HuH-7 (cell line): Measurements from ENCODE around the gene AIFM3.

Experiments
- DNase-seq: peaks from one replicate; pipeline ENCODE4 v3.0.0; 2011; ENCODE audit warnings: low spot score

The AIFM3 gene

DNA sequence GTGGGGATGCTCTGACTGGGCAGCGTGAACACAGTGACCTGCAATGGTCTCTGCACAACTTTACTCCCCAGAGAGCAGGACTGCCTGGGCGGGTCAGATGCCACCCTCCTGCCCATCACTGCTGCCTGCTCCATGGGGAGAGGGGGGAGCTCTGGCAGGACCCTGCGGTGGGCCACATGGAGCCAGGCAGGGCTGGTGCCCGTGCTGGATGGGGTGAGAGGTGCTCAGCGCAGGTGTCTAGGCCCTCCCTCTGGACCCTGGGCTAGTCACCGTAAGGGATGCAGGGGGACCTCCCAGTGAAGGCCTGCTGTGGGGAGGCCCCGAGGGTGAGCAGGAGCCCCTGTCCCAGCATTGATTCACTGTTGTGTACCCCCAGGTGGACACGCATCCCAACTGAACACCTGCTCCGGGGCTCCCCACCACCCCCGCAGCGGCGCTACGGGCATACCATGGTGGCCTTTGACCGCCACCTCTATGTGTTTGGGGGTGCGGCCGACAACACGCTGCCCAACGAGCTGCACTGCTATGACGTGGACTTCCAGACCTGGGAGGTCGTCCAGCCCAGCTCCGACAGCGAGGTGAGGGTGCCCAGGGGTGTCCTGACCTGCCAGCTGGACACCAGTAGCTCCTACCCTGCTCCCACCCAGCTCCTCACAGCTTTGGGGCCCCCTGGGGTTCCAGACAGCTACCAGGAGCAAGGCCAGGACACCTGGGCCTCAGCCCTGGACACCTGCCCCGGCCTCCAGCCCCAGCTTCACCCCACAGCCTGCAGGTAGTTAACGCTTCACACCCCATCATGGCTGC, 24.4 kb downstream of the AIFM3 start:
- no peak for DNase-seq

DNA sequence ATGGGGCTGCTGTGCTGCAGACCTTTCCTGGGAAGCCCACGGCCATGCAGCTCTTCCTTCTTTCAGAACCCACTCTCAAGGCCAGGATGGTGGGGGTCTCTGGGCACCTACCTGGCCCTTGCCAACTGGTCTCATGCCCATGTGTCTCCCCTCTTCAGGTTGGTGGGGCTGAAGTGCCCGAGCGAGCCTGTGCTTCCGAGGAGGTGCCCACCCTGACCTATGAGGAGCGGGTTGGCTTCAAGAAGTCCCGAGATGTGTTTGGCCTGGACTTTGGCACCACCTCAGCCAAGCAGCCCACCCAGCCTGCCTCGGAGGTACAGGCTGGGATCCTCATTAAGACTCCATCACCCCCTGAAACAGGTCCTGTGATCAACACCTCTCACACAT, 25.0 kb downstream of the AIFM3 start:
- DNase-seq: no peak

GRCh38 chr22:20992456-20993303, 25.6 kb downstream of the AIFM3 start:
- DNase-seq: no peak

DNA sequence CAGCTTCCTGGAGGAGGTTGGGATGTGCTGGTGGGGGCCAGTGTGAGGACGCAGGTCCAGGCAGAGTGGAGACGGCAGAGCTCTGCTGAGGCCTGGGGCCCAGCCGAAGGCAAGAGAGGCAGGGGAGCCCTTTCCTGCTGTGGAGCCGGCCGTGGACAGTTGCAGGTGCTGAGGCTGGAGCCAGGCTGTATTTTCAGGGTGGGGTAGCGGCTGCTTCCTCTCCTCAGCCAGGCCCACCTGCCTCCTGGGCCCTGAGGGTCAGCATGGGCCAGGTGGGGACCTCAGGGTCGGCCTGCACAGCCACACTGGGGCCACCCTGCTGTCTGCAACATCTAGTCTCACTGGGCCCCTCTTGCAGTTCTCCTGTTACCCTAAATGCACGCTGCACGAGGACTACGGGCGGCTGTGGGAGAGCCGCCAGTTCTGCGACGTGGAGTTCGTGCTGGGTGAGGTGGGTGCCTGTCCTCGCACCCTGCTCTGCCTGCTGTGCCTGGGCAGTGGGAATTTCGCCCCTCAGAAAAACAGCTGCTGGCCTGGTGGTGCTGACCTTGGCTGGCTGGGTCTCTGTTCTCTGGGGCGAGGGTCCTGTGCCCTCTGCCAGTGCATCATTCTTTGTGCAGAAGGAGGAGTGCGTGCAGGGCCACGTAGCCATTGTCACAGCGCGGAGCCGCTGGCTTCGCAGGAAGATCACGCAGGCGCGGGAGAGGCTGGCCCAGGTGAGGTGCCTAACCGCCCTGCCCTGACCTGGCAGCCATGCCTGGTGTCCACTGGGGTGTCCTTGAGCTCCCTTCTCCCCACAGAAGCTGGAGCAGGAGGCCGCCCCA, 26.5 kb downstream of the AIFM3 start:
- DNase-seq: no peak

DNA sequence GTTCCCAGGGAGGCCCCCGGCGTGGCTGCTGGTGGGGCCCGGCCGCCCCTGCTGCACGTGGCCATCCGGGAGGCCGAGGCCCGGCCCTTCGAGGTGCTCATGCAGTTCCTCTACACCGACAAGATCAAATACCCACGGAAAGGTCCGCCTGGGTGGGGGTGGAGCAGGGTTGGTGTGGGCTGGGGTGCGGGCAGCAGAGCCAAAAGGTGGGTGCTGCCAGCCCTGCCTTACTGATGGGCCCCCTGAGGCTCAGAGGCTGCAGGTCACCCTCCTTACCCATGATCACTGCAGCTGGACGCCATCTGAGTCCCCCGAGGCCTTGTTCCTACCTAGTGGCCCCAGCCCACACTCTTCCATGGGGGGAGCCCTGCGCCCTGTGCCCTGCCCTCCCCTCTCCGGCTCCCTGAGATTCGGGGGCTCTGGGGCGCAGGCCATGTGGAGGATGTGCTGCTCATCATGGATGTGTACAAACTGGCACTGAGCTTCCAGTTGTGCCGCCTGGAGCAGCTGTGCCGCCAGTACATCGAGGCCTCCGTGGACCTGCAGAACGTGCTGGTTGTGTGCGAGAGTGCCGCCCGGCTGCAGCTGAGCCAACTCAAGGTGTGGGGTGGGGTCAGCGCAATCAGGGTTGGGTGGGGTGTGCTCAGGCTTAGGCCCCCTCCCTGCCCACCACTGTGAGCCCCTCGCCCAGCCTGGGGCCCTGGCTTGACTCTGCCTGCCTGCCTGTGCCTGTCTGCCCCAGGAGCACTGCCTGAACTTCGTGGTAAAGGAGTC, 27.3 kb downstream of the AIFM3 start:
- no peak for DNase-seq

GRCh38 chr22:20994902-20995241, 27.8 kb downstream of the AIFM3 start:
- no peak for DNase-seq

GRCh38 chr22:20995329-20996030, 28.4 kb downstream of the AIFM3 start:
- no peak for DNase-seq

- no peak for DNase-seq
These were observed 29.0 kb downstream of the AIFM3 start for GRCh38 chr22:20996031-20996410.

GRCh38 chr22:20996598-20997535, 29.8 kb downstream of the AIFM3 start:
- no peak for DNase-seq

- DNase-seq: no peak
These were observed 30.6 kb downstream of the AIFM3 start for GRCh38 chr22:20997536-20998257.

DNA sequence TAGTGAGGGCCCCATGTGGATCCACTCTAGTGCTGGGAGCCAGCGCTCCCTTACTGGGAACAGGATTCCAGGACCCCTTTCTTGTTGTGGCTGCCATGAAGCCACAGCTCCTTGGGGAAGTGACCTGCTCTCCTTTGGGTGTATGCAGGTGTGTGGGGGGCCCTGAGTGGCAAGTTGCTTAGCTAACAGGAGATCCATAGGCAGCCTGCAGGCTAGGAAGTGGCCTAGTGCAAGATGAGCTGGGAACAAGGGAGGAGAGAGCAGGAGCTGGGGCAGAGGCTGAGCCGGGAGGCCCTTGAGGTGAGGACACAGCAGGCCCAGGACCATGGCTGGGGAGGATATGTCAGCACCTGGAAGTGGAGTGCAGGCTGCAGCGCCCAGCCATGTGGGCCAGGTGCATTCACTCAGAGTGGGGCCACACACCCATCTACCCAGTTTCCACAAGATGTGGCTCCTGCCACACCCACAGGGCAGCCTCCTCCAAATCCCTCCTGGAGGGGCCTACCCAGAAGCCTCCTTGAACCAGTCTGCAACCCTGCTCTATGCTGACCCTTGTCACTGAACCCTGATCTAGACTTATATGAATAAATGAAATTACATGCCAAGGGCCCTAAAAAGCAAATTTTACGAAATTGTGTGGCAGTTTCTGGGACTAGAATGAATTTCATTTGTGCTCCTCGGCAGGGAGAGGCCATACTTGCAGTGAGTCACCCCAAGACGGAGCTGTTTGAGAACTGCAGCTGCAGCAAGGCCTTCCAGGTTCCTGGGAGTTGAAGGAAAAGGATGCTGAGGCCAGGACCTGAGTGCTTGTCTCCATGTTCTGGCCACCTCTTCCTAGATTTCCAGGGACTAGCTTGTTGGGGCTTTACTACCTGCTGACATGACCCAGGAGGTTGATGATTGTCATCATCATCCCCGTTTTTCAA, 31.6 kb downstream of the AIFM3 start:
- no peak for DNase-seq

DNA sequence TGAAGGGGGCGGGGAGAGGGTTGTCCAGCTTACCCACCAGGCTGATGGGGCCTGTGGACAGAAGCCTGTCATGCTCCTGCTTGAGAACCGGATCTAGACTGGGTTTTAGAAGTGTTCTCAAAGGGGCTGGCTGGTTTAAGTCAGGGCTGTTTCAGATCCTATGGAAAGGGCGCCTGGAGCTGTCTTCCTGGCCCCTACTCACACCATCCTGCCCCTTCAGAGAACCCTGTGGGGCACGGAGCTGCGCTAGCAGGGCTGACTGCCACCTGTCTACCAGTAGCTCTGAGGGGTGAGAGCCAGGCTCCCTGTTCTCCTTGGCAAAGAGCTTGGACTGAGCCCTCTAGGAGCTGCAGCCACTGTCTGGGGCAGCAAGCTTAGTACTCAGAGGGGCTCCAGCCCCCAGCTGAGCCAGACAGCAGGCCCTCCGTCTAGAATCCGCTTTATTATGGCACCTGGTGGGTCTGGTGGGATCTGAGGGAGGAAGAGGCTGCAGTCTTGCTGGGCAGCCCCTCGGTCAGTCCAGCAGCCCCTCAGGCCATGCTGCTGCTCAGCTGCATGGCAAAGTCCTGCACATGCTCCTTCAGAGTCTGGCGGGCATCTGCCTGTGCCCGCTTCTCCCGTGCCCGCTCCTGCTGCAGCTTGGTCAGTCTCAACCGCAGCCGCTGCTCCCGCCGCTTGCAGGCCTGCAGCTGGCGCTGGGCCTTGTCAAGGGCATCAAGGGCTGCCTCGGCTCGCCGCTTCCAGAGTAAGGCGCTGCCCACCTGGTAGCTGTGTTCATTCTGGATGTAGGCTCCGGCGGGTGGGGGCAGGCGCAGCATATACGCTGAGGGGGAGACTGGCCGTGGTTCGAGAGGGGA, 32.5 kb downstream of the AIFM3 start:
- DNase-seq: no peak

- no peak for DNase-seq
These were observed 33.3 kb downstream of the AIFM3 start for GRCh38 chr22:21000207-21000986.

DNA sequence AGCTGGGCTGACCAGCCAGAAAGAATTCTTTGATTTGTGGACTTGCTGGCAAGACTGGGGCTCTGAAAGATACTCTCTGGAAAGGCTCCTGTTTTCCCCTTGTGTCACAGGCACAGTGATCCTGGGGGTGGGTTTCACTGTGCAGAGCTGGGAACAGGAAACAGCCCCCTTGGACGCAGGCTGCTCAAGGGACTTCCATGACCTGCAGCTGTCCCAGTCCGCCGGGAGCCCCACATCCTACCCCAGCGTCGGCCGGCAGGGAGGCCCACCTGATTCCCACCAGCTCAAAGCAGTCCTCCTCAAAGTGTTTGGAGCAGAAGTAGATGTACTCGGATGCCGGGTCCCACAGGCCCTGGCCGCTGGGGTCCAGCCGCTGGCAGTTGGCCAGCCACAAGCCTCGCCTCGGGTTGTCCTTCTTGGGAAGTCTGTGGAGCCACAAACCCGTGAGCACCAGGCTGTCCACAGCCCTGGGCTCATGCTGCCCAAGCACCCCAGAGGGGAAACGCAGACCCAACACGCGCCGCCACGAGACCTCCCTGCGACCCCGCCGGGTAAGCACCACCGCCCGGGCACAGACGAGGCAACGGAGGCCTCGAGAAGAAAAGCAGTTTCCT, 34.0 kb downstream of the AIFM3 start:
- DNase-seq: no peak

- peak; percentile 97 for DNase-seq
These were observed 34.7 kb downstream of the AIFM3 start, which contains the start of gene THAP7 for GRCh38 chr22:21001601-21002325. Gene THAP7 (minus strand): TSS chr22:21002118. CDS start chr22:21001911, 207 bp downstream.
